Neuronal stem cell (in vitro differentiated cells): ENCODE measurements around the gene SPTLC3.

Experiments used
- DNase-seq: peaks from one replicate; pipeline ENCODE4 v3.0.0-alpha.2; 2013; ENCODE audit warnings: low spot score
- H2AFZ ChIP-seq: one replicate; pipeline ENCODE4 v1.6.1; 2013; ENCODE audit warnings: mild to moderate bottlenecking, low read length, inconsistent platforms
- H2AK5ac ChIP-seq: 2 replicates; pipeline ENCODE4 v1.6.1; 2013; ENCODE audit warnings: low read depth, mild to moderate bottlenecking, inconsistent platforms, low read length, moderate library complexity, mixed read lengths
- H2BK120ac ChIP-seq: 2 replicates; pipeline ENCODE4 v1.6.1; 2013; ENCODE audit warnings: low read depth, mild to moderate bottlenecking, inconsistent platforms, low read length, moderate library complexity, mixed read lengths
- H2BK12ac ChIP-seq: one replicate; pipeline ENCODE4 v1.6.1; 2013; ENCODE audit warnings: low read length, inconsistent platforms
- H2BK15ac ChIP-seq: 2 replicates; pipeline ENCODE4 v1.6.1; 2013; ENCODE audit warnings: mild to moderate bottlenecking, low read length, inconsistent platforms, mixed read lengths
- H2BK5ac ChIP-seq: one replicate; pipeline ENCODE4 v1.6.1; 2013; ENCODE audit warnings: inconsistent platforms, mild to moderate bottlenecking, low read length, moderate library complexity
- H3K14ac ChIP-seq: one replicate; pipeline ENCODE4 v1.6.1; 2013; ENCODE audit warnings: low read length, inconsistent platforms
- H3K18ac ChIP-seq: 2 replicates; pipeline ENCODE4 v1.6.1; 2013; ENCODE audit warnings: low read length, inconsistent platforms
- H3K23ac ChIP-seq: 2 replicates; pipeline ENCODE4 v1.6.1; 2013; ENCODE audit warnings: low read depth, mild to moderate bottlenecking, mixed read lengths, low read length, inconsistent platforms; ENCODE audit not compliant: poor library complexity
- H3K27ac ChIP-seq: replicated peaks from 3 replicates; pipeline ENCODE4 v1.5.1; 2013; ENCODE audit warnings: low read length, inconsistent platforms
- H3K27me3 ChIP-seq, 3 experiments: 2 replicates each; pipeline ENCODE4 v1.6.1; 2013; ENCODE audit warnings: low read length in 3 of 3, mild to moderate bottlenecking in 2 of 3, inconsistent platforms in 1 of 3, low read depth in 1 of 3, mixed read lengths in 1 of 3, moderate library complexity in 1 of 3; ENCODE audit not compliant: control insufficient read depth in 3 of 3, insufficient read depth in 3 of 3
- H3K36me3 ChIP-seq, 2 donors: replicated peaks in 1 of 2; 2 replicates each; pipeline ENCODE4 v1.6.1; 2013; ENCODE audit warnings: low read length in 2 of 2; ENCODE audit not compliant: control insufficient read depth in 2 of 2, insufficient read depth in 2 of 2
- H3K4ac ChIP-seq: 2 replicates; pipeline ENCODE4 v1.6.1; 2013; ENCODE audit warnings: inconsistent platforms, mild to moderate bottlenecking, low read length, moderate library complexity
- H3K4me1 ChIP-seq, 2 donors: 1 replicate in 1 of 2; 2 replicates in 1 of 2; pipeline ENCODE4 v1.6.1; 2013; ENCODE audit warnings: low read length in 2 of 2, low read depth in 1 of 2; ENCODE audit not compliant: control insufficient read depth in 2 of 2, insufficient read depth in 1 of 2
- H3K4me2 ChIP-seq: one replicate; pipeline ENCODE4 v1.6.1; 2013; ENCODE audit warnings: mild to moderate bottlenecking, low read length, inconsistent platforms; ENCODE audit not compliant: insufficient read depth, poor library complexity, severe bottlenecking
- H3K4me3 ChIP-seq, 2 donors: 2 replicates each; pipeline ENCODE4 v1.5.1; 2013; ENCODE audit warnings: low read length in 2 of 2, mild to moderate bottlenecking in 2 of 2, inconsistent platforms in 1 of 2, moderate library complexity in 1 of 2
- H3K79me1 ChIP-seq: one replicate; pipeline ENCODE4 v1.6.1; 2013; ENCODE audit warnings: low read depth, mild to moderate bottlenecking, inconsistent platforms, low read length, moderate library complexity
- H3K9ac ChIP-seq: one replicate; pipeline ENCODE4 v1.6.1; 2013; ENCODE audit warnings: mild to moderate bottlenecking, low read depth, low read length, inconsistent platforms; ENCODE audit not compliant: poor library complexity
- H3K9me3 ChIP-seq, 2 donors: replicated peaks in 1 of 2; 2 replicates each; pipeline versions ENCODE3 to v1.6.1; 2013; ENCODE audit warnings: low read length in 2 of 2, mild to moderate bottlenecking in 2 of 2, inconsistent platforms in 1 of 2, low read depth in 1 of 2, mixed read lengths in 1 of 2, moderate library complexity in 1 of 2; ENCODE audit not compliant: control insufficient read depth in 2 of 2, insufficient read depth in 1 of 2
- H4K8ac ChIP-seq: one replicate; pipeline ENCODE4 v1.6.1; 2013; ENCODE audit warnings: low read depth, mild to moderate bottlenecking, inconsistent platforms, low read length, moderate library complexity
- H4K91ac ChIP-seq: one replicate; pipeline ENCODE4 v1.6.1; 2013; ENCODE audit warnings: low read length, low read depth, mild to moderate bottlenecking, inconsistent platforms; ENCODE audit not compliant: poor library complexity
- WGBS, 2 donors: extraction: QIAGEN DNeasy Blood & Tissue Kit; methylation state at CpG; one replicate each; pipeline ENCODE4 v1.1.7; 2013; ENCODE audit warnings: missing lambda C conversion rate in 2 of 2, mixed read lengths in 1 of 2; ENCODE audit not compliant: insufficient read length in 2 of 2, insufficient replicate concordance in 1 of 2; ENCODE audit errors: extremely low coverage in 2 of 2; 5-methylcytosine and 5-hydroxymethylcytosine counted together

Gene SPTLC3

GRCh38 chr20:13140201-13140600 is 131.4 kb downstream of the SPTLC3 start:
- Histone ChIP-seq H3K9me3 (peaks cover 0 to 2% of the 10 kb centered on the region in 2 donors), H2BK12ac (no peak overlapping the region), H3K23ac (no peak overlapping the region), H4K91ac (no peak overlapping the region), H3K36me3 (no peaks in the 10 kb centered on the region), H2AK5ac (no peak overlapping the region), H4K8ac (no peak overlapping the region), H3K9ac (no peak overlapping the region), H2AFZ (no peak overlapping the region), H3K4me3 (no peak overlapping the region), H2BK120ac (no peak overlapping the region), H3K18ac (no peak overlapping the region), H3K4me1 (peaks cover 3% of the 10 kb centered on the region in 2 donors), H3K27me3 (no peaks in the 10 kb centered on the region), H2BK5ac (no peak overlapping the region), H3K79me1 (no peaks in the 10 kb centered on the region), H2BK15ac (no peak overlapping the region), H3K4me2 (no peak overlapping the region), H3K14ac (no peak overlapping the region), H3K4ac (no peak overlapping the region), H3K27ac (no peak overlapping the region)
- WGBS, 2 donors, result no CpG with 5 or more reads among the region's 3 CpGs
- DNase-seq, result no peak

GRCh38 chr20:13140775-13141174 is 132.0 kb downstream of the SPTLC3 start:
- no peak overlapping the region for H4K91ac ChIP-seq
- peaks cover 0 to 2% of the 10 kb centered on the region in 2 donors for H3K9me3 ChIP-seq
- no peak overlapping the region for H3K18ac ChIP-seq
- H3K4me2 ChIP-seq, result no peak overlapping the region
- H2BK12ac ChIP-seq, result no peak overlapping the region
- no peak overlapping the region for H4K8ac ChIP-seq
- no peaks in the 10 kb centered on the region for H3K79me1 ChIP-seq
- no peak for DNase-seq
- no peak overlapping the region for H3K27ac ChIP-seq
- no CpG with 5 or more reads among the region's 1 CpG for WGBS, 2 donors
- no peak overlapping the region for H2BK5ac ChIP-seq
- H3K14ac ChIP-seq, result no peak overlapping the region
- no peak overlapping the region for H3K4ac ChIP-seq
- H2AK5ac ChIP-seq, result no peak overlapping the region
- H2BK120ac ChIP-seq, result no peak overlapping the region
- H3K4me3 ChIP-seq, result no peak overlapping the region
- H3K27me3 ChIP-seq, result no peaks in the 10 kb centered on the region
- H3K36me3 ChIP-seq, result no peaks in the 10 kb centered on the region
- no peak overlapping the region for H3K9ac ChIP-seq
- peaks cover 3% of the 10 kb centered on the region in 2 donors for H3K4me1 ChIP-seq
- H2AFZ ChIP-seq, result no peak overlapping the region
- H2BK15ac ChIP-seq, result no peak overlapping the region
- no peak overlapping the region for H3K23ac ChIP-seq

GRCh38 chr20:13141546-13141945 is 132.8 kb downstream of the SPTLC3 start:
- WGBS, 2 donors, result no CpG with 5 or more reads among the region's 3 CpGs
- Histone ChIP-seq H3K4ac (no peak overlapping the region), H3K4me3 (no peak overlapping the region)

GRCh38 chr20:13142143-13142542 is 133.4 kb downstream of the SPTLC3 start:
- Histone ChIP-seq H2BK5ac (no peak overlapping the region), H3K4me1 (peaks cover 3 to 8% of the 10 kb centered on the region in 2 donors), H3K14ac (no peak overlapping the region), H3K79me1 (no peaks in the 10 kb centered on the region), H2BK15ac (no peak overlapping the region), H3K9me3 (peaks cover 0 to 2% of the 10 kb centered on the region in 2 donors), H3K4me2 (no peak overlapping the region), H2BK120ac (no peak overlapping the region), H3K4me3 (no peak overlapping the region), H3K23ac (no peak overlapping the region), H2AK5ac (no peak overlapping the region), H2BK12ac (no peak overlapping the region), H3K27ac (no peak overlapping the region), H3K18ac (no peak overlapping the region), H4K8ac (no peak overlapping the region), H2AFZ (no peak overlapping the region), H4K91ac (no peak overlapping the region), H3K4ac (no peak overlapping the region), H3K9ac (no peak overlapping the region), H3K36me3 (no peaks in the 10 kb centered on the region), H3K27me3 (no peaks in the 10 kb centered on the region)
- DNase-seq, result no peak
- no CpG with 5 or more reads among the region's 1 CpG for WGBS, 2 donors

More at GRCh38 chr20:13141546-13141945, 132.8 kb downstream of the SPTLC3 start:
- H2AK5ac ChIP-seq, result no peak overlapping the region
- no peak overlapping the region for H3K9ac ChIP-seq
- no peak overlapping the region for H3K4me2 ChIP-seq
- no peaks in the 10 kb centered on the region for H3K36me3 ChIP-seq
- no peaks in the 10 kb centered on the region for H3K27me3 ChIP-seq
- H2BK120ac ChIP-seq, result no peak overlapping the region
- peaks cover 3% of the 10 kb centered on the region in 2 donors for H3K4me1 ChIP-seq
- no peak overlapping the region for H3K27ac ChIP-seq
- no peak overlapping the region for H4K91ac ChIP-seq
- no peaks in the 10 kb centered on the region for H3K79me1 ChIP-seq
- H2AFZ ChIP-seq, result no peak overlapping the region
- no peak overlapping the region for H2BK5ac ChIP-seq
- no peak overlapping the region for H3K14ac ChIP-seq
- no peak overlapping the region for H2BK15ac ChIP-seq
- H4K8ac ChIP-seq, result no peak overlapping the region
- H2BK12ac ChIP-seq, result no peak overlapping the region
- DNase-seq, result no peak
- H3K18ac ChIP-seq, result no peak overlapping the region
- no peak overlapping the region for H3K23ac ChIP-seq
- peaks cover 0 to 2% of the 10 kb centered on the region in 2 donors for H3K9me3 ChIP-seq
